AG08396 (cell line): ENCODE results near the gene DPCD.

Source experiments
- DNase-seq: peaks from one replicate; pipeline ENCODE4 v3.0.0; 2012; ENCODE audit warnings: low spot score, mixed read lengths

DPCD gene

GRCh38 chr10:101587725-101588653 lies at the start of gene DPCD, which contains the start of gene POLL:
Gene DPCD, plus strand, starts transcription at chr10:101588321. Its CDS starts 16 bp downstream, at chr10:101588337.
Gene POLL, minus strand, starts transcription at chr10:101588257. Its CDS starts 897 bp downstream, at chr10:101587360.
- DNase-seq: peak; percentile 97

GRCh38 chr10:101538446-101538845 lies 49.7 kb upstream of the DPCD start:
- no peak for DNase-seq

GRCh38 chr10:101545898-101546297 lies 42.2 kb upstream of the DPCD start:
- DNase-seq: no peak

GRCh38 chr10:101550965-101551364 lies 37.2 kb upstream of the DPCD start:
- no peak for DNase-seq

- no peak for DNase-seq
Measured at GRCh38 chr10:101552442-101552841, 35.7 kb upstream of the DPCD start.

- no peak for DNase-seq
Measured at GRCh38 chr10:101557541-101557940, 30.6 kb upstream of the DPCD start.

GRCh38 chr10:101558204-101558603 lies 29.9 kb upstream of the DPCD start:
- no peak for DNase-seq

DNA sequence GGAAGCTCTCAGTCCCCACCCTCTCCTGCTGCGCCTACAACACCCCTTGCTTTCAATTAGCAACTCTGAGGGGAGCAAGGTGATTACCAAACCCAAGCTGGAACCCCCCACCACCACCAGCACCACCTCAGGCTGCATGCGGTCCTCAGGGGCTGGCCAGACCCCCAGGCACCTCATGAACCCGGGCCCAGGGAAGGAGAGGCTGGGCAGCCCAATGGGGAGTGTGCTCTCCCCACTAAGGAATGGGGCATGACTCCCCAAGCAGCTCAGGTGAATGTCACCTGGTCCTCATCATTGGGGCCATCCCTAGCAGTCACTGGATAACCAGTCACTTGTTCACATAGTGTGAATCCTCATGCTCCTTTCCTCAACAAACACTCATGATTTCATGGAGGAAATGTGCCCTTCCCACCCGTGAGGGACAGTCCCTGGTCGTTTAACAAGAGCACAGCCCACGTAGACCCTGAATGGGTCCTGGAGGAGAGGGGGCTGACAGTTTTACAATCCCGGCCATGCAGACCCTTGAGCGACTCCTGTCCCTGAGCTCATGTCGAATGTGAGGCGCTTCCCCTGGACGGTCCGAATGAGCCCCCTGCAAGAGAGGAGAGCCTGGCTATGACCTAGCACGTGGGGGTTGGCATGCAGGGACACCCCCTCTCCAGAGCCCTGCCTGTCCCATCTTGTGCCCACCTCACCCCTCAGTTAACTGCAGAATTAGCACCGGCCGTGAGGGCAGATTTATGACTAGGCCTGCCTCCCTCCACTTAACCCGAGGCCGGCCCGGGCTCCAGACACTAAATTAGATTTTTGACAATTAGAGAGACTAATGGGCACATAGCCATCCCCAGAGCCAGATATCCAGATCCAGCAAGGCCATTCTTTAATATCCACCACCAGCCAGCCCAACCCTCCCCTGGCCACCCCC lies 29.2 kb upstream of the DPCD start:
- DNase-seq: no peak

DNA sequence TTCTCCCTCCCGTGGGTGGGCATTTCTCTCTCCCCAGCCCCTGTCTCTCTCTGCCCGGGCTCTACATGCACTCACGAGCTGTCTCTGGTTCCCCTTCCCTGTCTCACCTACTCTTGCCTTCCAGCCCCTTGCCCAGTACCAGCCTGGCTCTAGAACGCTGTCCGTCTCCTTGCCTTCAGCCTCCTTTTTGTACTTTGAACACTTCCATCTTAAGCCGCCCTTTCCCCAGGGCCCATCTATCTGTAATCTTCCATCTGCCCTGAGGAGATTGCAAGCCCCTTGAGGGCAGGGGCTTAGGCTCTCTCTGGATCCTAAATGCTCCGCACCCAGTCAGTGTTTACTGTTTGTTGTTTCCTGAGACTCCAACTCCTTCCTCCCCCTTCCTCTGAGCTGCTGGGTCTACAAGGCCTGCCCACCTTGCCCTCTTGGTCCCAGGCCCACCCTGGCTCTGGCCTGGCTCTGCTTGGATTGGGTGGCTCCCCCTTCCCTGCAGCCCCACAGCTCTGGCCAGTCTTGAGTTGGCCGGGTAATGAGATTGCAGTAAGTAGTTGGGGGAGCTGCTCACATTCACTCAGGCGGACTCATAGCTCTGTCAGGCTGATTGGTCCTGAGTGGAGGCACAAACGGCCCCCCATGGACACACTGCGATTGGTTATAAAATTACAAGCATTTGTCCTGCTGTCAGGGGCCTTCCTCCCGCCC lies 28.4 kb upstream of the DPCD start:
- DNase-seq: no peak

DNA sequence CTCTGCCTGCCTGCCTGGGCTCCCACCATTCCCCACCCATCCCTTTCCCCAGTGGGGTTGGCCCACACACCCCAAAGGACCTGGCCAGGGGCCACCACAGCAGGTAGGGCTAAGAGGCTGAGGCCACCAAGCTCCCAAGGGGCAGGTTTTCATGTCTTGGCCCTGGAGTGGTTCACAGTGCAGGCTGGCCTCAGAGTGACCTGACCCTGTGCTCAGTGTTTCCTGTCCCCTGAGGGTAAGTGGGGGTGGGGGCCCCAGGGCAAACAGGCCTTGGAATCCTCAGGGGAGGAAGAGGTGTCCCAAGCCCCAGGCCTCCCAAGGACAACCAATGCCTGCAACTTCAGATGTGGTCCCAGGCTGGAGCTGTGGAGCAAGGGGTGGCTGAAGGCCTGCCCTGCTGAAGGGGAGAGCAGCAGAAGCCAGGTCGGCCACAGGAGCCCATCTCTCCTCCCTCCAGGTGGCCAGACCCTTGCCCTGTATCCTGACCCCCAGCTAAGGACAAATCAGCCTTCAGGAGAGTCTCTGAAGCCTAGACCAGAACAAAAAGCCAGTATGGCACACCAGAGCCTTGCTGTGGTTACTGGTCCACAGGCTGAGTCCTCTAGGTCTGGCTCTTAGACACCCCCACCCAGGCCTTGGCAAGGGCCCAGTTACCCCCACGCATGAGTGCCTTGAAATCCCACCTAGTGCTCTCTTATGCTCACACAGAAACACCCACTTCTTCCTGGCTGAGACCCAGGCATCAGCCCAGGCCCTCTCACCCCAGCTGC lies 27.6 kb upstream of the DPCD start:
- DNase-seq: no peak

GRCh38 chr10:101561068-101561915 lies 26.8 kb upstream of the DPCD start:
- no peak for DNase-seq

- no peak for DNase-seq
Measured at GRCh38 chr10:101562231-101562630, 25.9 kb upstream of the DPCD start.

DNA sequence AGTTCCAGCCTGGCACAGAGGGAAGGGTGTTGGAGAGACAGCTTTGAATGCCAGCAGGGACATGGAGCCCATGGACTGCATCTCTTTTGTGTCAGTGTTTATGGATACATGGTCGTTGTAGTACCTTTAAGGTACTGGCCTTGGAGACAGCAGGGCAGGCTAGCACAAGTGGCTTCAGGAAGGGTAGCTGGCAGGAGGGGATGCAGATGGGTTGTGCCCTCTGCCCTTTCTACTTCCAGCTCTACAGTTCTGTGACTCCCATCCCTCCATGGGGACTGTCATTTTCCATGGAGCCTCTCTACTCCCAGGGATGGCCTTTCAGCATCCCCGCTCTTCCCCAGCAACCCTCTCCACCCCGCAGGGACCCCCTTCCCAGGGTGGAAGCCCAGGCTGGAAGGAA lies 25.1 kb upstream of the DPCD start:
- no peak for DNase-seq

DNA sequence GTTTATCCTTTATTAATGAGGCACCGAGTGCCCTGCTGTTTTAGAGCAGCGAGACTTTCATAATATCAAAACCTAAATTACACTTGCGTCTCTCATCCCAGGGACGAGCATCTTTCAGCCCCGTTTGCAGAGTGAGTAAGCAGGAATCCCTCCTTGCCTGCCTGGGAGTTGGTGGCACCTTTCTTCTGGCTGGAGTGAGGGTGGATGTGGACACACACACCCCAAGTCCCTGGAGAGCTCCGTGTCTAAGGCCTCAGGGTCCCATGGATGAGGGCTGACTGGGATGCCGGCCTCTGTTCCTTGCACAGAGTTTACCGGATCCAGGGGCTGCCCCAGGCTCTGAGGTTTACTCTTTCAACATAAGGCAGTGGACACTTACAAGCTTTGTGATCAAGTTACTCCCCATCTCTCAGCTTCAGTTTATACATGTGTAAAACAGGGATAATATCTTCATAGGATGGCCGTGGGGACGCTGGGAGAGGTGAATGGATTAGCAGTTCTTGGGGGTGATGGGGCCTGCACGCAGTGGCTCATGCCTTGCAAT lies 24.6 kb upstream of the DPCD start:
- no peak for DNase-seq

- no peak for DNase-seq
Measured at GRCh38 chr10:101564490-101564991, 23.6 kb upstream of the DPCD start.

GRCh38 chr10:101565370-101565900 lies 22.7 kb upstream of the DPCD start:
- DNase-seq: no peak

GRCh38 chr10:101565936-101566332 lies 22.2 kb upstream of the DPCD start:
- no peak for DNase-seq

DNA sequence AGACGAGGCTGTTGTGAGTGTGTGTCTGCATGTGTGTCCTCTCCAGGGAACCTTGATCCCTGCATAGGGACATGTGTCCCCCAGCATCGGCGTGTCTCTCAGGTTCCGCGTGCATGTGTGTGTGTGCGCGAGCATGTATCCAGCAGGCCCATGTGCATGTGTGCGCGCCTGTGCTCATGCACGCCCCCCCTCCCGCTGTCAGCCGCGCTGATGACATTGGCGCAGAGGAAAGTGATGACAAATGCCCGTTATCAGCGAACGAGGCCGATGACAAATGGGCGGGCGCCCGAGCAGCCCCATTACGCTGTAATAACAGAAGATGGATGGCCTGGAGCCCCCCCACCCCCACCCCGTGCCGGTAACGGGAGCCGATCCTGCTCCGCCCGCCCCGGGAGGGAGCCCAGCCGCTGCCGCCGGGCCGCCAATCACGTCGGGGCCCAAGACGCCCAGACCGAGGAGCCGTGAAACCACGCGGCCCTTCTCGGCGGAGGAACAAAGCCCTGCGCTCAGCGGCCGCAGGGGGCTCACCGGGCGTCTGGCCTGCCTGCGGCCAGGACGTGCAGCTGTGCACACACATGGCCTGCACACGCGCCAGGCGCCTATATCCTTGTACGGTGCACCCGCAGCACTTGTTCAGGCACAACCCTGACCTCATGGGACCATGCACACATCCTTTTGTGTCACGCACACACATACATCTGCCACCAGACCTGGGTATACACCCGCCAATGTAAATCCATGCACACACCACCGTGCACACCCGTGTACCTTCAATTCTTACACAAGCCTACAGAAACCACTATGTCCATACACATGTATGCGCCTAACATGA lies 21.6 kb upstream of the DPCD start:
- no peak for DNase-seq
